Measurements from ENCODE around the gene MORF4L1.

DNA sequence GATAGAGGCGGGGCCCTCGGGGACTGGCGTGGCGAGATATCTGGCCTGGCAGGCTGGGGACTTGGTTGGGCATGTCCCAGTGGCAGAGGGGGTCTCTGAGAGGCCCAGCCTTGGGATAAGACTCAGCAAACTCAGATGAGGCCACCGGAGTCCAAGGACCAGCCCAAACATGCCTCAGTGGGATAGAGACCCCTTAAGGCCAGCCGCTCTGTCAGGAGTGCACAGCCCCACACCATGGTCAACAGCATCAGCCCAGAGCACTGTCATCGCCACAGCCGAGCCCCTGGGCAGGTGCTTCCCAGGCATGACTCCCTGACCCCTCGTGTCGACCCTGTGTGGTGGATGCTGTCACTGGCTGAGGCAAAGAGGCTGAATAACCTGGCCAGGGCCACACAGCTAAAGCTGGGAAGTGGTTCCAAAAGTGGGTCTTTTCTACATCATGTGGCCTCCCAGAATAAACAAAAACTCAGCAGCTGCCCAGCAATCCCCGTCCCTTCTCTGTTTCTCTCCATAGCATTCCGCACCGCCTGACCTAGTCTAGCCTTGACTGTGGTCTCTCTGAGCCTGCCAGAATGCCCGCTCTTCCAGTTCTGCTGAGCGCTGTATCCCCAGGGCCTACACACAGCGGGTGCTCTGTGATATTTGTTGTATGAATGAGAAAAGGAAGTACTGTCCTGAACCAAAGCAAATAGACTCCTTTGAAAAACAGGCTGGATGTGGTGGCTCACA is 57.0 kb downstream of the MORF4L1 start:
- TF ChIP-seq POLR2A (IDR thresholded peaks at IDR 0.05): no peak
- TF ChIP-seq, protein P1, sequence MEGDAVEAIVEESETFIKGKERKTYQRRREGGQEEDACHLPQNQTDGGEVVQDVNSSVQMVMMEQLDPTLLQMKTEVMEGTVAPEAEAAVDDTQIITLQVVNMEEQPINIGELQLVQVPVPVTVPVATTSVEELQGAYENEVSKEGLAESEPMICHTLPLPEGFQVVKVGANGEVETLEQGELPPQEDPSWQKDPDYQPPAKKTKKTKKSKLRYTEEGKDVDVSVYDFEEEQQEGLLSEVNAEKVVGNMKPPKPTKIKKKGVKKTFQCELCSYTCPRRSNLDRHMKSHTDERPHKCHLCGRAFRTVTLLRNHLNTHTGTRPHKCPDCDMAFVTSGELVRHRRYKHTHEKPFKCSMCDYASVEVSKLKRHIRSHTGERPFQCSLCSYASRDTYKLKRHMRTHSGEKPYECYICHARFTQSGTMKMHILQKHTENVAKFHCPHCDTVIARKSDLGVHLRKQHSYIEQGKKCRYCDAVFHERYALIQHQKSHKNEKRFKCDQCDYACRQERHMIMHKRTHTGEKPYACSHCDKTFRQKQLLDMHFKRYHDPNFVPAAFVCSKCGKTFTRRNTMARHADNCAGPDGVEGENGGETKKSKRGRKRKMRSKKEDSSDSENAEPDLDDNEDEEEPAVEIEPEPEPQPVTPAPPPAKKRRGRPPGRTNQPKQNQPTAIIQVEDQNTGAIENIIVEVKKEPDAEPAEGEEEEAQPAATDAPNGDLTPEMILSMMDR (IDR thresholded peaks at IDR 0.05): no peak
